ENCODE results near the gene CYP27C1. TPM values are rescaled to one million over a fixed set of nuclear protein-coding genes. Genes with fewer than 3 reads are reported as not detected.

CYP27C1 gene
- total and polyA plus RNA-seq, 4 donors: 0.02 to 0.14 (median 0.07) TPM

DNA sequence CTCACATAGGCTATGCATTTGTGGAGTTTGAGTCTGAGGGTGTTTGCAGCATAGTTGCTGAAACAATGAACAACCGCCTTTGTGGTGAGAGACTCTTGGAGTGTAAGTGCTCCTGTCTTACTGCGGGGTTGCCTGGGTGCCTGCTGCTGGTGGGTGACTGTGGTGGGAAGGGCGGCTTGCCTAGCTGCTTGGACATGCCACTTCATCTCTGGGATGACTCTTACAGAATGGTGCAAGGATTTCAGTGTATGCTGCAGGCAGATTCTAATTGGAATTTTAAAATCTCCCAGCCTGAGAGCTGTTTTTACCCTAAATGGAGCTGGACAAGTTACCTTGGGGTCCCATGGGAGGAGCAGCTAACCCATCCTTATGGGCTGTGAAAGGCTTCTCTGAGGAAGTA is 50.1 kb downstream of the CYP27C1 start:
- 75% methylated on average over 3 of the region's 3 CpGs for WGBS
- Histone ChIP-seq H3K9ac (ENCODE audit: low read depth in 1 of 2, low read length in 2 of 2) (no peak overlapping the region), H3K36me3 (ENCODE audit: control insufficient read depth in 4 of 4, insufficient read depth in 3 of 4, low read depth in 1 of 4, low read length in 3 of 4) (no peaks in the 10 kb centered on the region), H3K4me1 (ENCODE audit: control insufficient read depth in 4 of 4, insufficient read depth in 4 of 4, low read length in 3 of 4) (peaks cover 5 to 48% (median 38%) of the 10 kb centered on the region in 4 donors), H3K27me3 (ENCODE audit: control insufficient read depth in 4 of 4, insufficient read depth in 4 of 4, low read length in 3 of 4) (no peaks in the 10 kb centered on the region), H3K4me3 (ENCODE audit: low read depth in 1 of 3, low read length in 3 of 3) (no peak overlapping the region), H3K27ac (ENCODE audit: low read depth in 1 of 2, low read length in 2 of 2) (no peak overlapping the region), H3K9me3 (ENCODE audit: control insufficient read depth in 4 of 4, low read length in 3 of 4) (no peaks in the 10 kb centered on the region)
- no peak for DNase-seq (ENCODE audit: low spot score)
- no peak for TF ChIP-seq GABPA (IDR thresholded peaks at IDR 0.05 in 1 of 2, conservative IDR thresholded peaks at IDR 0.05 in 1 of 2)
- no peak for TF ChIP-seq CTCF (IDR thresholded peaks at IDR 0.05; ENCODE audit: low read depth, low read length, missing input control)
- no peak for TF ChIP-seq REST (IDR thresholded peaks at IDR 0.05)
- no peak for TF ChIP-seq NR2F2 (IDR thresholded peaks at IDR 0.05)
- no peak for TF ChIP-seq FOXA1 (IDR thresholded peaks at IDR 0.05)
- no peak for TF ChIP-seq RXRA (IDR thresholded peaks at IDR 0.05)

DNA sequence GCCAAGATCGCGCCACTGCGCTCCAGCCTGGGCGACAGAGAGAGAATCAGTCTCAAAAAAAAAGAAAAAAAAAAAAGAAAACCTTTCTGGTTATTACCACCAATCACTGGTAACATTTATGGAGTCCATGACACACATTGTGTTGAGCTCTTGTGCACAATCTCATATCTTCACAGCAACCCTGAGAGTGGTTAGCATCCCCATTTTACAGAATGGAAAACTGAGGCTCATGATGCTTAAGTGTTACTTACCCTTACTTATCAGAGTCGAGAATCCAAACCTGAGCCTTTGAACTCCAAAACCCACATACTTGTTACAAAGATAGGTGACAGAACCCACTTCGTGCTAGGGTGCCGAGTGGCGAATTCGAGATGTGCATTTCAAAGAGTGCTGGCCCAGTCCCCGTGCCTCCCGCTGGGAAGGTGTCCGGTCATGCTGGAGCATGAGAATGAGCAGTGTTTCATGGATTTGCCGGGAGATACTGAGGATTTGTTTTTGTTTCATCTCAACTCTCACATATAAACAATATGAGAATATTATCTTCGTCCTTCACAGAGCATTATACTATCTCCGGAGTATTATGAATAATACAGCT is 50.9 kb downstream of the CYP27C1 start:
- H3K4me3 ChIP-seq (ENCODE audit: low read depth in 1 of 3, low read length in 3 of 3): no peak overlapping the region
- H3K4me1 ChIP-seq (ENCODE audit: control insufficient read depth in 4 of 4, insufficient read depth in 4 of 4, low read length in 3 of 4): peaks cover 5 to 45% (median 38%) of the 10 kb centered on the region in 4 donors
- TF ChIP-seq EGR1 (IDR thresholded peaks at IDR 0.05; ENCODE audit: low read depth in 2 of 2) (no peak), YY1 (IDR thresholded peaks at IDR 0.05) (no peak), FOXA1 (IDR thresholded peaks at IDR 0.05) (no peak), GABPA (IDR thresholded peaks at IDR 0.05 in 1 of 2, conservative IDR thresholded peaks at IDR 0.05 in 1 of 2) (no peak), ZBTB33 (IDR thresholded peaks at IDR 0.05) (no peak), MAX (IDR thresholded peaks at IDR 0.05) (no peak), HNF4G (IDR thresholded peaks at IDR 0.05) (no peak), NR2F2 (IDR thresholded peaks at IDR 0.05) (no peak), HNF4A (conservative IDR thresholded peaks at IDR 0.05) (no peak), ATF3 (IDR thresholded peaks at IDR 0.05) (no peak), REST (IDR thresholded peaks at IDR 0.05) (no peak)
- no peaks in the 10 kb centered on the region for H3K36me3 ChIP-seq (ENCODE audit: control insufficient read depth in 4 of 4, insufficient read depth in 3 of 4, low read depth in 1 of 4, low read length in 3 of 4)
- 93% methylated on average over 15 of the region's 15 CpGs for WGBS
- H3K27ac ChIP-seq (ENCODE audit: low read depth in 1 of 2, low read length in 2 of 2): no peak overlapping the region
- DNase-seq (ENCODE audit: low spot score): no peak
- H3K27me3 ChIP-seq (ENCODE audit: control insufficient read depth in 4 of 4, insufficient read depth in 4 of 4, low read length in 3 of 4): no peaks in the 10 kb centered on the region
- H3K9ac ChIP-seq (ENCODE audit: low read depth in 1 of 2, low read length in 2 of 2): no peak overlapping the region
- no peaks in the 10 kb centered on the region for H3K9me3 ChIP-seq (ENCODE audit: control insufficient read depth in 4 of 4, low read length in 3 of 4)

Data from liver (tissue), 9 donors.